ENCODE data around the gene RGS7. TPM values are rescaled to one million over a fixed set of nuclear protein-coding genes. Genes with fewer than 3 reads are reported as not detected.

Gene RGS7
- polyA plus RNA-seq, 1 donor from 2014 or later, result 24.2 TPM

GRCh38 chr1:240962086-240962485 is 394.9 kb downstream of the RGS7 start:
- Histone ChIP-seq H3K4me2 (ENCODE audit: low read length) (no peak overlapping the region), H3K79me2 (replicated peaks; ENCODE audit: insufficient read depth, low read length) (no peaks in the 10 kb centered on the region), H3K4me3 (ENCODE audit: low read length) (no peak overlapping the region), H3K27ac (ENCODE audit: low read length) (no peak overlapping the region), H3K9ac (ENCODE audit: low read length) (no peak overlapping the region), H4K20me1 (ENCODE audit: insufficient read depth) (no peaks in the 10 kb centered on the region), H3K9me3 (ENCODE audit: low read length) (no peaks in the 10 kb centered on the region), H3K36me3 (ENCODE audit: insufficient read depth, low read length) (no peaks in the 10 kb centered on the region), H3K9me2 (ENCODE audit: insufficient read depth, low read length) (no peaks in the 10 kb centered on the region), H3K27me3 (ENCODE audit: insufficient read depth, low read depth, low read length) (no peaks in the 10 kb centered on the region), H2AFZ (ENCODE audit: low read depth, low read length) (no peak overlapping the region), H3F3A (ENCODE audit: insufficient read depth, low read length, poor library complexity, severe bottlenecking) (no peaks in the 10 kb centered on the region)
- TF ChIP-seq POLR2AphosphoS5 (IDR thresholded peaks at IDR 0.05) (no peak), REST (IDR thresholded peaks at IDR 0.05; ENCODE audit: borderline replicate concordance) (no peak), MXI1 (conservative IDR thresholded peaks at IDR 0.05; ENCODE audit: poor library complexity, severe bottlenecking) (no peak), RAD21 (conservative IDR thresholded peaks at IDR 0.05) (no peak), CTCF (IDR thresholded peaks at IDR 0.05; ENCODE audit: poor library complexity, severe bottlenecking) (no peak), SMC3 (conservative IDR thresholded peaks at IDR 0.05; ENCODE audit: poor library complexity) (no peak), EZH2 (IDR thresholded peaks at IDR 0.05; ENCODE audit: borderline replicate concordance, insufficient read depth, low read length, poor library complexity, severe bottlenecking) (no peak), EP300 (conservative IDR thresholded peaks at IDR 0.05; ENCODE audit: poor library complexity, severe bottlenecking) (no peak)

GRCh38 chr1:240956424-240956823 is 400.6 kb downstream of the RGS7 start:
- Histone ChIP-seq H3F3A (ENCODE audit: insufficient read depth, low read length, poor library complexity, severe bottlenecking) (no peaks in the 10 kb centered on the region), H3K9me2 (ENCODE audit: insufficient read depth, low read length) (no peaks in the 10 kb centered on the region), H3K9me3 (ENCODE audit: low read length) (no peaks in the 10 kb centered on the region), H3K27ac (ENCODE audit: low read length) (no peak overlapping the region), H3K79me2 (replicated peaks; ENCODE audit: insufficient read depth, low read length) (no peaks in the 10 kb centered on the region), H3K36me3 (ENCODE audit: insufficient read depth, low read length) (no peaks in the 10 kb centered on the region), H3K4me3 (ENCODE audit: low read length) (no peak overlapping the region), H4K20me1 (ENCODE audit: insufficient read depth) (no peaks in the 10 kb centered on the region), H3K27me3 (ENCODE audit: insufficient read depth, low read depth, low read length) (no peaks in the 10 kb centered on the region), H3K9ac (ENCODE audit: low read length) (no peak overlapping the region), H2AFZ (ENCODE audit: low read depth, low read length) (no peak overlapping the region), H3K4me2 (ENCODE audit: low read length) (no peak overlapping the region)
- TF ChIP-seq REST (IDR thresholded peaks at IDR 0.05; ENCODE audit: borderline replicate concordance), result no peak
- no peak for TF ChIP-seq TAF1 (IDR thresholded peaks at IDR 0.05; ENCODE audit: low read depth)
- TF ChIP-seq EZH2 (IDR thresholded peaks at IDR 0.05; ENCODE audit: borderline replicate concordance, insufficient read depth, low read length, poor library complexity, severe bottlenecking), result no peak
- TF ChIP-seq SMC3 (conservative IDR thresholded peaks at IDR 0.05; ENCODE audit: poor library complexity), result no peak
- TF ChIP-seq MXI1 (conservative IDR thresholded peaks at IDR 0.05; ENCODE audit: poor library complexity, severe bottlenecking), result no peak
- no peak for TF ChIP-seq CTCF (IDR thresholded peaks at IDR 0.05; ENCODE audit: poor library complexity, severe bottlenecking)
- no peak for TF ChIP-seq RAD21 (conservative IDR thresholded peaks at IDR 0.05)
- no peak for TF ChIP-seq EP300 (conservative IDR thresholded peaks at IDR 0.05; ENCODE audit: poor library complexity, severe bottlenecking)
- no peak for TF ChIP-seq POLR2AphosphoS5 (IDR thresholded peaks at IDR 0.05)
